Memory B cell (primary cell): ENCODE data around the gene AGER.

Experiments
- ATAC-seq: fragments of 150-1000 bp; cut with Tn5 transposase; 2 replicates; pipeline ENCODE4 v1.10.0; 2021; ENCODE audit warnings: low read depth, mild to moderate bottlenecking, moderate library complexity
- DNase-seq, 2 donors: peaks; one replicate each; pipeline ENCODE4 v3.0.0; 2022; ENCODE audit warnings: low spot score in 2 of 2
- H3K27ac Mint-ChIP-seq: one replicate; pipeline ENCODE4 v1.8.0; 2022; ENCODE audit warnings: mild to moderate bottlenecking, moderate library complexity, mixed read lengths
- H3K27me3 Mint-ChIP-seq: one replicate; pipeline ENCODE4 v1.8.0; 2022; ENCODE audit warnings: mixed read lengths
- H3K36me3 Mint-ChIP-seq: one replicate; pipeline ENCODE4 v1.8.0; 2022; ENCODE audit warnings: mild to moderate bottlenecking, mixed read lengths
- H3K4me1 Mint-ChIP-seq: one replicate; pipeline ENCODE4 v1.8.0; 2022; ENCODE audit warnings: mixed read lengths
- H3K4me3 Mint-ChIP-seq: one replicate; pipeline ENCODE4 v1.8.0; 2022; ENCODE audit warnings: mild to moderate bottlenecking, moderate library complexity, mixed read lengths
- H3K9me3 Mint-ChIP-seq: one replicate; pipeline ENCODE4 v1.8.0; 2022; ENCODE audit warnings: mixed read lengths

The AGER gene

GRCh38 chr6:32184084-32184640 is at the start of gene AGER:
Gene AGER (minus strand): TSS chr6:32184253. CDS start chr6:32184222, 31 bp downstream.
- no peak for ATAC-seq
- H3K4me3 Mint-ChIP-seq: no peak within 1 kb of the TSS
- H3K27me3 Mint-ChIP-seq: no peaks in the 10 kb centered on the region
- H3K27ac Mint-ChIP-seq: peak within 1 kb of the TSS; percentile 31
- H3K9me3 Mint-ChIP-seq: no peaks in the 10 kb centered on the region
- DNase-seq: no peak
- H3K36me3 Mint-ChIP-seq: peaks cover 32% of the 10 kb centered on the region
- peaks cover 39% of the 10 kb centered on the region for H3K4me1 Mint-ChIP-seq

- ATAC-seq (peak; percentile 54), DNase-seq (peak in 1 of 2 donors; percentile 23)
- Mint-ChIP-seq H3K4me3 (peak overlapping the region; percentile 8), H3K27ac (peak overlapping the region; percentile 12), H3K9me3 (no peaks in the 10 kb centered on the region), H3K4me1 (peaks cover 57% of the 10 kb centered on the region), H3K36me3 (no peaks in the 10 kb centered on the region), H3K27me3 (no peaks in the 10 kb centered on the region)
Observed at GRCh38 chr6:32226434-32226833, 42.4 kb upstream of the AGER start.

- Mint-ChIP-seq H3K4me3 (peak overlapping the region; percentile 30), H3K27ac (peak overlapping the region; percentile 84), H3K36me3 (no peaks in the 10 kb centered on the region), H3K27me3 (no peaks in the 10 kb centered on the region), H3K4me1 (peaks cover 61% of the 10 kb centered on the region), H3K9me3 (no peaks in the 10 kb centered on the region)
- peak; percentile 90 for ATAC-seq
- DNase-seq: peak in 1 of 2 donors; percentile 32
Observed at GRCh38 chr6:32224696-32225095, 40.6 kb upstream of the AGER start.

- H3K27ac Mint-ChIP-seq: peak within 1 kb of the TSS; percentile 84
- no peaks in the 10 kb centered on the region for H3K9me3 Mint-ChIP-seq
- peaks cover 62% of the 10 kb centered on the region for H3K4me1 Mint-ChIP-seq
- H3K4me3 Mint-ChIP-seq: peak within 1 kb of the TSS; percentile 30
- DNase-seq (no peak), ATAC-seq (no peak)
- no peaks in the 10 kb centered on the region for H3K36me3 Mint-ChIP-seq
- no peaks in the 10 kb centered on the region for H3K27me3 Mint-ChIP-seq
Observed at GRCh38 chr6:32223258-32224235, 39.5 kb upstream of the AGER start, which contains the start of gene NOTCH4. Gene NOTCH4 (minus strand): TSS chr6:32224067. CDS start chr6:32223928, 139 bp downstream.

- Mint-ChIP-seq H3K36me3 (no peaks in the 10 kb centered on the region), H3K27me3 (no peaks in the 10 kb centered on the region), H3K27ac (peak overlapping the region; percentile 79), H3K9me3 (no peaks in the 10 kb centered on the region), H3K4me1 (peaks cover 54% of the 10 kb centered on the region), H3K4me3 (peak overlapping the region; percentile 28)
- ATAC-seq (no peak), DNase-seq (no peak)
Observed at GRCh38 chr6:32222333-32223230, 38.5 kb upstream of the AGER start.

GRCh38 chr6:32220021-32220420 is 36.0 kb upstream of the AGER start:
- H3K4me3 Mint-ChIP-seq: no peak overlapping the region
- peaks cover 41% of the 10 kb centered on the region for H3K4me1 Mint-ChIP-seq
- no peak overlapping the region for H3K27ac Mint-ChIP-seq
- ATAC-seq (no peak), DNase-seq (no peak)
- H3K36me3 Mint-ChIP-seq: no peaks in the 10 kb centered on the region
- H3K27me3 Mint-ChIP-seq: no peaks in the 10 kb centered on the region
- no peaks in the 10 kb centered on the region for H3K9me3 Mint-ChIP-seq

GRCh38 chr6:32218167-32218566 is 34.1 kb upstream of the AGER start:
- H3K27me3 Mint-ChIP-seq: no peaks in the 10 kb centered on the region
- H3K4me3 Mint-ChIP-seq: no peak overlapping the region
- peaks cover 31% of the 10 kb centered on the region for H3K4me1 Mint-ChIP-seq
- no peaks in the 10 kb centered on the region for H3K36me3 Mint-ChIP-seq
- no peaks in the 10 kb centered on the region for H3K9me3 Mint-ChIP-seq
- no peak overlapping the region for H3K27ac Mint-ChIP-seq
- DNase-seq (no peak), ATAC-seq (no peak)

GRCh38 chr6:32216998-32217397 is 32.9 kb upstream of the AGER start:
- H3K36me3 Mint-ChIP-seq: no peaks in the 10 kb centered on the region
- H3K27ac Mint-ChIP-seq: no peak overlapping the region
- peaks cover 21% of the 10 kb centered on the region for H3K4me1 Mint-ChIP-seq
- H3K4me3 Mint-ChIP-seq: no peak overlapping the region
- DNase-seq (no peak), ATAC-seq (no peak)
- H3K27me3 Mint-ChIP-seq: no peaks in the 10 kb centered on the region
- no peaks in the 10 kb centered on the region for H3K9me3 Mint-ChIP-seq

- Mint-ChIP-seq H3K27me3 (no peaks in the 10 kb centered on the region), H3K4me1 (peaks cover 17% of the 10 kb centered on the region), H3K27ac (no peak overlapping the region), H3K36me3 (no peaks in the 10 kb centered on the region), H3K4me3 (no peak overlapping the region), H3K9me3 (no peaks in the 10 kb centered on the region)
- no peak for DNase-seq
- no peak for ATAC-seq
Observed at GRCh38 chr6:32216285-32216684, 32.2 kb upstream of the AGER start.

- DNase-seq: no peak
- Mint-ChIP-seq H3K36me3 (no peaks in the 10 kb centered on the region), H3K27me3 (no peaks in the 10 kb centered on the region), H3K27ac (no peak overlapping the region), H3K4me1 (peaks cover 17% of the 10 kb centered on the region), H3K9me3 (no peaks in the 10 kb centered on the region), H3K4me3 (no peak overlapping the region)
- ATAC-seq: no peak
Observed at GRCh38 chr6:32215617-32216016, 31.6 kb upstream of the AGER start.

GRCh38 chr6:32214126-32214525 is 30.1 kb upstream of the AGER start:
- DNase-seq (no peak), ATAC-seq (no peak)
- H3K27me3 Mint-ChIP-seq: no peaks in the 10 kb centered on the region
- peaks cover 12% of the 10 kb centered on the region for H3K4me1 Mint-ChIP-seq
- peak overlapping the region; percentile 19 for H3K27ac Mint-ChIP-seq
- H3K9me3 Mint-ChIP-seq: no peaks in the 10 kb centered on the region
- no peak overlapping the region for H3K4me3 Mint-ChIP-seq
- no peaks in the 10 kb centered on the region for H3K36me3 Mint-ChIP-seq

GRCh38 chr6:32213649-32214048 is 29.6 kb upstream of the AGER start:
- Mint-ChIP-seq H3K27me3 (no peaks in the 10 kb centered on the region), H3K4me3 (no peak overlapping the region), H3K9me3 (no peaks in the 10 kb centered on the region), H3K36me3 (no peaks in the 10 kb centered on the region), H3K4me1 (peaks cover 12% of the 10 kb centered on the region), H3K27ac (peak overlapping the region; percentile 19)
- DNase-seq (no peak), ATAC-seq (no peak)

GRCh38 chr6:32212076-32212760 is 28.2 kb upstream of the AGER start:
- H3K9me3 Mint-ChIP-seq: no peaks in the 10 kb centered on the region
- H3K4me3 Mint-ChIP-seq: no peak overlapping the region
- H3K27me3 Mint-ChIP-seq: no peaks in the 10 kb centered on the region
- DNase-seq (no peak), ATAC-seq (no peak)
- peaks cover 17% of the 10 kb centered on the region for H3K4me1 Mint-ChIP-seq
- H3K27ac Mint-ChIP-seq: no peak overlapping the region
- H3K36me3 Mint-ChIP-seq: no peaks in the 10 kb centered on the region
